WTC11 (cell line): Measurements from ENCODE around the gene CTAGE8.
"Not testable (repeated sequence)": the region's sequence is repeated elsewhere in the genome, so short reads cannot be mapped to it uniquely, and the experiment has no call there.

ENCODE experiments used
- CREM ChIP-seq: sonication (generic); formaldehyde crosslinking; IDR thresholded peaks from 2 replicates; pipeline ENCODE4 v1.8.1; 2022; ENCODE audit warnings: mild to moderate bottlenecking, missing genetic modification reagents, moderate library complexity
- ELF4 ChIP-seq: sonication (generic); formaldehyde crosslinking; IDR thresholded peaks from 2 replicates; pipeline ENCODE4 v1.8.1; 2022; ENCODE audit warnings: low read depth, mild to moderate bottlenecking, moderate library complexity, missing genetic modification reagents
- GABPB1 ChIP-seq: sonication (generic); formaldehyde crosslinking; IDR thresholded peaks from 2 replicates; pipeline ENCODE4 v1.8.1; 2023; ENCODE audit warnings: mild to moderate bottlenecking, missing genetic modification reagents
- JUN ChIP-seq: sonication (generic); formaldehyde crosslinking; IDR thresholded peaks from 2 replicates; pipeline ENCODE4 v1.8.0; 2023; ENCODE audit warnings: mild to moderate bottlenecking, missing genetic modification reagents
- MLX ChIP-seq: sonication (generic); formaldehyde crosslinking; IDR thresholded peaks from 2 replicates; pipeline ENCODE4 v1.8.1; 2023; ENCODE audit warnings: mild to moderate bottlenecking, missing genetic modification reagents, moderate library complexity
- SP1 ChIP-seq: sonication (generic); formaldehyde crosslinking; conservative IDR thresholded peaks from 2 replicates; pipeline ENCODE4 v1.8.1; 2022; ENCODE audit warnings: missing genetic modification reagents
- ZBTB21 ChIP-seq: sonication (generic); formaldehyde crosslinking; IDR thresholded peaks from 2 replicates; pipeline ENCODE4 v1.8.1; 2023; ENCODE audit warnings: mild to moderate bottlenecking, missing genetic modification reagents, borderline replicate concordance
- TF ChIP-seq, protein P1 (sequence below): fragments of 200-600 bp; IDR thresholded peaks from 2 replicates; pipeline ENCODE4 v1.8.0; 2022; ENCODE audit warnings: antibody characterized with exemption
- TF ChIP-seq, protein P2 (sequence below): sonication (generic); formaldehyde crosslinking; IDR thresholded peaks from 2 replicates; pipeline ENCODE4 v1.8.1; 2023; ENCODE audit warnings: mild to moderate bottlenecking, missing genetic modification reagents
- TF ChIP-seq, protein P3 (sequence below): sonication (generic); formaldehyde crosslinking; IDR thresholded peaks from 2 replicates; pipeline ENCODE4 v1.8.1; 2023; ENCODE audit warnings: mild to moderate bottlenecking, moderate library complexity, missing genetic modification reagents
- TF ChIP-seq, protein P4 (sequence below): sonication (generic); formaldehyde crosslinking; IDR thresholded peaks from 2 replicates; pipeline ENCODE4 v1.8.0; 2022; ENCODE audit warnings: mild to moderate bottlenecking, missing genetic modification reagents

GRCh38 chr7:144281981-144282380, 12.9 kb upstream of the CTAGE8 start:
- TF ChIP-seq, protein P1, sequence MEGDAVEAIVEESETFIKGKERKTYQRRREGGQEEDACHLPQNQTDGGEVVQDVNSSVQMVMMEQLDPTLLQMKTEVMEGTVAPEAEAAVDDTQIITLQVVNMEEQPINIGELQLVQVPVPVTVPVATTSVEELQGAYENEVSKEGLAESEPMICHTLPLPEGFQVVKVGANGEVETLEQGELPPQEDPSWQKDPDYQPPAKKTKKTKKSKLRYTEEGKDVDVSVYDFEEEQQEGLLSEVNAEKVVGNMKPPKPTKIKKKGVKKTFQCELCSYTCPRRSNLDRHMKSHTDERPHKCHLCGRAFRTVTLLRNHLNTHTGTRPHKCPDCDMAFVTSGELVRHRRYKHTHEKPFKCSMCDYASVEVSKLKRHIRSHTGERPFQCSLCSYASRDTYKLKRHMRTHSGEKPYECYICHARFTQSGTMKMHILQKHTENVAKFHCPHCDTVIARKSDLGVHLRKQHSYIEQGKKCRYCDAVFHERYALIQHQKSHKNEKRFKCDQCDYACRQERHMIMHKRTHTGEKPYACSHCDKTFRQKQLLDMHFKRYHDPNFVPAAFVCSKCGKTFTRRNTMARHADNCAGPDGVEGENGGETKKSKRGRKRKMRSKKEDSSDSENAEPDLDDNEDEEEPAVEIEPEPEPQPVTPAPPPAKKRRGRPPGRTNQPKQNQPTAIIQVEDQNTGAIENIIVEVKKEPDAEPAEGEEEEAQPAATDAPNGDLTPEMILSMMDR, result not testable (repeated sequence)
- TF ChIP-seq, protein P2, sequence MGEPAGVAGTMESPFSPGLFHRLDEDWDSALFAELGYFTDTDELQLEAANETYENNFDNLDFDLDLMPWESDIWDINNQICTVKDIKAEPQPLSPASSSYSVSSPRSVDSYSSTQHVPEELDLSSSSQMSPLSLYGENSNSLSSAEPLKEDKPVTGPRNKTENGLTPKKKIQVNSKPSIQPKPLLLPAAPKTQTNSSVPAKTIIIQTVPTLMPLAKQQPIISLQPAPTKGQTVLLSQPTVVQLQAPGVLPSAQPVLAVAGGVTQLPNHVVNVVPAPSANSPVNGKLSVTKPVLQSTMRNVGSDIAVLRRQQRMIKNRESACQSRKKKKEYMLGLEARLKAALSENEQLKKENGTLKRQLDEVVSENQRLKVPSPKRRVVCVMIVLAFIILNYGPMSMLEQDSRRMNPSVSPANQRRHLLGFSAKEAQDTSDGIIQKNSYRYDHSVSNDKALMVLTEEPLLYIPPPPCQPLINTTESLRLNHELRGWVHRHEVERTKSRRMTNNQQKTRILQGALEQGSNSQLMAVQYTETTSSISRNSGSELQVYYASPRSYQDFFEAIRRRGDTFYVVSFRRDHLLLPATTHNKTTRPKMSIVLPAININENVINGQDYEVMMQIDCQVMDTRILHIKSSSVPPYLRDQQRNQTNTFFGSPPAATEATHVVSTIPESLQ, result not testable (repeated sequence)
- not testable (repeated sequence) for TF ChIP-seq SP1, GABPB1, CREM, MLX, ELF4, JUN, ZBTB21 (CRISPR knock-in tag)
- TF ChIP-seq, protein P3, sequence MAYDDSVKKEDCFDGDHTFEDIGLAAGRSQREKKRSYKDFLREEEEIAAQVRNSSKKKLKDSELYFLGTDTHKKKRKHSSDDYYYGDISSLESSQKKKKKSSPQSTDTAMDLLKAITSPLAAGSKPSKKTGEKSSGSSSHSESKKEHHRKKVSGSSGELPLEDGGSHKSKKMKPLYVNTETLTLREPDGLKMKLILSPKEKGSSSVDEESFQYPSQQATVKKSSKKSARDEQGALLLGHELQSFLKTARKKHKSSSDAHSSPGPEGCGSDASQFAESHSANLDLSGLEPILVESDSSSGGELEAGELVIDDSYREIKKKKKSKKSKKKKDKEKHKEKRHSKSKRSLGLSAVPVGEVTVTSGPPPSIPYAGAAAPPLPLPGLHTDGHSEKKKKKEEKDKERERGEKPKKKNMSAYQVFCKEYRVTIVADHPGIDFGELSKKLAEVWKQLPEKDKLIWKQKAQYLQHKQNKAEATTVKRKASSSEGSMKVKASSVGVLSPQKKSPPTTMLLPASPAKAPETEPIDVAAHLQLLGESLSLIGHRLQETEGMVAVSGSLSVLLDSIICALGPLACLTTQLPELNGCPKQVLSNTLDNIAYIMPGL (CRISPR knock-in tag), result not testable (repeated sequence)
- TF ChIP-seq, protein P4, sequence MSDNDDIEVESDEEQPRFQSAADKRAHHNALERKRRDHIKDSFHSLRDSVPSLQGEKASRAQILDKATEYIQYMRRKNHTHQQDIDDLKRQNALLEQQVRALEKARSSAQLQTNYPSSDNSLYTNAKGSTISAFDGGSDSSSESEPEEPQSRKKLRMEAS, result not testable (repeated sequence)
